NB4 (cell line): ENCODE data around the gene UBE2N.

Source experiments
- DNase-seq: peaks from one replicate; pipeline ENCODE4 v3.0.0; 2010; ENCODE audit warnings: low read depth
- H3K4me3 ChIP-seq: one replicate; pipeline ENCODE4 v1.5.1; 2011; ENCODE audit warnings: mild to moderate bottlenecking, low read depth, low read length, moderate library complexity
- MYC ChIP-seq: IDR thresholded peaks from 2 replicates; pipeline ENCODE4 v1.6.1; 2011; ENCODE audit warnings: low read depth, low read length
- POLR2A ChIP-seq: IDR thresholded peaks from 2 replicates; pipeline ENCODE4 v1.6.1; 2011; ENCODE audit warnings: mild to moderate bottlenecking; ENCODE audit not compliant: insufficient read length; ENCODE audit errors: extremely low read depth
- TF ChIP-seq, protein P1 (sequence below): IDR thresholded peaks from one replicate; pipeline ENCODE4 v1.5.1; 2012; ENCODE audit warnings: low read depth, low read length
- TF ChIP-seq, protein P2 (sequence below): IDR thresholded peaks from 2 replicates; pipeline ENCODE4 v1.6.1; 2011; ENCODE audit warnings: low read depth, low read length

The UBE2N gene

GRCh38 chr12:93373961-93374656, 67.6 kb downstream of the UBE2N start:
- no peak for TF ChIP-seq MYC
- no peak for TF ChIP-seq POLR2A
- TF ChIP-seq, protein P1, sequence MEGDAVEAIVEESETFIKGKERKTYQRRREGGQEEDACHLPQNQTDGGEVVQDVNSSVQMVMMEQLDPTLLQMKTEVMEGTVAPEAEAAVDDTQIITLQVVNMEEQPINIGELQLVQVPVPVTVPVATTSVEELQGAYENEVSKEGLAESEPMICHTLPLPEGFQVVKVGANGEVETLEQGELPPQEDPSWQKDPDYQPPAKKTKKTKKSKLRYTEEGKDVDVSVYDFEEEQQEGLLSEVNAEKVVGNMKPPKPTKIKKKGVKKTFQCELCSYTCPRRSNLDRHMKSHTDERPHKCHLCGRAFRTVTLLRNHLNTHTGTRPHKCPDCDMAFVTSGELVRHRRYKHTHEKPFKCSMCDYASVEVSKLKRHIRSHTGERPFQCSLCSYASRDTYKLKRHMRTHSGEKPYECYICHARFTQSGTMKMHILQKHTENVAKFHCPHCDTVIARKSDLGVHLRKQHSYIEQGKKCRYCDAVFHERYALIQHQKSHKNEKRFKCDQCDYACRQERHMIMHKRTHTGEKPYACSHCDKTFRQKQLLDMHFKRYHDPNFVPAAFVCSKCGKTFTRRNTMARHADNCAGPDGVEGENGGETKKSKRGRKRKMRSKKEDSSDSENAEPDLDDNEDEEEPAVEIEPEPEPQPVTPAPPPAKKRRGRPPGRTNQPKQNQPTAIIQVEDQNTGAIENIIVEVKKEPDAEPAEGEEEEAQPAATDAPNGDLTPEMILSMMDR = no peak
- TF ChIP-seq, protein P2, sequence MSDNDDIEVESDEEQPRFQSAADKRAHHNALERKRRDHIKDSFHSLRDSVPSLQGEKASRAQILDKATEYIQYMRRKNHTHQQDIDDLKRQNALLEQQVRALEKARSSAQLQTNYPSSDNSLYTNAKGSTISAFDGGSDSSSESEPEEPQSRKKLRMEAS = no peak
- no peak overlapping the region for H3K4me3 ChIP-seq
- no peak for DNase-seq

- TF ChIP-seq POLR2A = no peak
- no peak for TF ChIP-seq MYC
- TF ChIP-seq, protein P1 = no peak
- TF ChIP-seq, protein P2 = no peak
- DNase-seq = no peak
- no peak overlapping the region for H3K4me3 ChIP-seq
Observed at GRCh38 chr12:93370947-93371346, 70.8 kb downstream of the UBE2N start.

DNA sequence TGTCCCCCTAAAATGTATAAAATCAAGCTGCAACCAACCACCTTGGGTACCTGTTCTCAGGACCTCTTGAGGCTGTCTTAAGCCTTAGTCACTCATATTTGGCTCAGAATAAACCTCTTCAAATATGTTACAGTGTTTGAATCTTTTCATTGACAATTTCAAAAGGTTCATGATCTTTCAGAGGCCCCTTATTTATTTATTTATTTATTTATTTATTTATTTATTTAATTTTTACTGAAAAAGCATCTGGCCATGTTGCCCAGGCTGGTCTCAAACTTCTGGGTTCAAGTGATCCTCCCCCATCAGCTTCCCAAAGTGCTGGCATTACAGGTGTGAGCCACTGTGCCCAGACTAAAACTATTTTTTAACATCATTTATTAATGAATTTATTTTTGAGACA, 72.2 kb downstream of the UBE2N start:
- no peak for TF ChIP-seq MYC
- TF ChIP-seq, protein P2 = no peak
- TF ChIP-seq, protein P1 = no peak
- TF ChIP-seq POLR2A = no peak
- DNase-seq = no peak
- H3K4me3 ChIP-seq = no peak overlapping the region

DNA sequence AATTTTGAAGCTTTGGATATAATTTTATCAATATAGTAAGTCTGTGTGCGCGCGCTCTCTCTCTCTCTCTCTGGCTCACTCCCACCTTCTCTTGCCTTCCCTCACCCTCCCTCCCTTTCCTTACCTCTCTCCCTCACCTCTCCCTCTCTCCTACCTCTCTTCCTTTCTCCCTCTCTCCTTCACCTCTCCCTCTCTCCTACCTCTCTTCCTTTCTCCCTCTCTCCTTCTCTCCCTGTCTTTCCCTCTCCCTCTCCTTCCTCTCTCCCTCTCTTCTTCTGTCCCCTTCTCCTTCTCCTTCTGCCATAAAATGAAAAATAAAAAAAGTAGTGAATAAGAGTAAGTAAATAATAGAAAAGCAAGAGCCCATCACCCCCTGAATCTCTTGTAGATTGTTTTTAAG, 73.0 kb downstream of the UBE2N start:
- TF ChIP-seq, protein P1 = no peak
- TF ChIP-seq, protein P2 = no peak
- no peak for TF ChIP-seq POLR2A
- TF ChIP-seq MYC = no peak
- H3K4me3 ChIP-seq = no peak overlapping the region
- DNase-seq = no peak

- TF ChIP-seq, protein P2 = no peak
- no peak for TF ChIP-seq POLR2A
- no peak for TF ChIP-seq MYC
- TF ChIP-seq, protein P1 = no peak
- no peak for DNase-seq
- no peak overlapping the region for H3K4me3 ChIP-seq
Observed at GRCh38 chr12:93366422-93366821, 75.3 kb downstream of the UBE2N start.
